ENCODE data around the gene ELAVL1. TPM values are rescaled to one million over a fixed set of nuclear protein-coding genes. Genes with fewer than 3 reads are reported as not detected.

ELAVL1 gene
- total RNA-seq, 1 experiment from 2014 or later = 87.2 TPM

GRCh38 chr19:8045872-8046568, 40.6 kb upstream of the ELAVL1 start:
- BruUV-seq (replicated peaks) = no TSS peak
- H3K9me2 ChIP-seq (replicated peaks; ENCODE audit: low read length) = no peaks in the 10 kb centered on the region
- no peak overlapping the region for H3K4me2 ChIP-seq (ENCODE audit: low read length)
- POLR2A ChIA-PET (ENCODE audit: unreplicated experiment) = no interaction called here
- no peaks in the 10 kb centered on the region for H3K79me2 ChIP-seq (ENCODE audit: low read length)
- CTCF ChIA-PET = interaction anchor here (0.7 kb wide), 1 partner anchor 222 kb away, joined by 15 read pairs; no protein-coding TSS in a partner anchor
- TF ChIP-seq EZH2 (IDR thresholded peaks at IDR 0.05; ENCODE audit: low read length, unreplicated experiment) = no peak
- no peak for TF ChIP-seq EZH2phosphoT487 (IDR thresholded peaks at IDR 0.05; ENCODE audit: borderline replicate concordance, low read length)
- TF ChIP-seq CTCF (conservative IDR thresholded peaks at IDR 0.05; ENCODE audit: low read depth, low read length) = no peak
- H3K27ac ChIP-seq (ENCODE audit: low read length) = no peak overlapping the region
- H2AFZ ChIP-seq (ENCODE audit: low read length) = no peak overlapping the region
- H3F3A ChIP-seq (ENCODE audit: low read length, unreplicated experiment) = no peaks in the 10 kb centered on the region
- no peaks in the 10 kb centered on the region for H3K27me3 ChIP-seq (ENCODE audit: low read length)
- H3K4me3 ChIP-seq (ENCODE audit: low read length) = no peak overlapping the region
- H3K4me1 ChIP-seq (ENCODE audit: insufficient read depth, low read length) = no peaks in the 10 kb centered on the region
- intact Hi-C loops (cut with micrococcal nuclease) = no loop called here
- no peaks in the 10 kb centered on the region for H3K36me3 ChIP-seq (ENCODE audit: low read depth, low read length)
- no peaks in the 10 kb centered on the region for H3K9me3 ChIP-seq (ENCODE audit: low read length)
- DNase-seq (no peak), ATAC-seq (no peak)
- H4K20me1 ChIP-seq (ENCODE audit: low read length) = no peaks in the 10 kb centered on the region
- no peak overlapping the region for H3K9ac ChIP-seq (ENCODE audit: low read length)

GRCh38 chr19:8044018-8044417, 38.6 kb upstream of the ELAVL1 start:
- Histone ChIP-seq H3K4me1 (ENCODE audit: insufficient read depth, low read length) (no peaks in the 10 kb centered on the region), H3K9me2 (replicated peaks; ENCODE audit: low read length) (no peaks in the 10 kb centered on the region), H3K36me3 (ENCODE audit: low read depth, low read length) (no peaks in the 10 kb centered on the region), H3K9me3 (ENCODE audit: low read length) (no peaks in the 10 kb centered on the region), H3K27me3 (ENCODE audit: low read length) (no peaks in the 10 kb centered on the region), H3K4me3 (ENCODE audit: low read length) (no peak overlapping the region), H3F3A (ENCODE audit: low read length, unreplicated experiment) (no peaks in the 10 kb centered on the region), H4K20me1 (ENCODE audit: low read length) (no peaks in the 10 kb centered on the region), H2AFZ (ENCODE audit: low read length) (no peak overlapping the region), H3K79me2 (ENCODE audit: low read length) (no peaks in the 10 kb centered on the region), H3K9ac (ENCODE audit: low read length) (no peak overlapping the region), H3K4me2 (ENCODE audit: low read length) (no peak overlapping the region), H3K27ac (ENCODE audit: low read length) (no peak overlapping the region)
- CTCF ChIA-PET = no interaction called here
- intact Hi-C loops (cut with micrococcal nuclease) = no loop called here
- no peak for DNase-seq
- POLR2A ChIA-PET (ENCODE audit: unreplicated experiment) = no interaction called here
- ATAC-seq = no peak
- TF ChIP-seq EZH2phosphoT487 (IDR thresholded peaks at IDR 0.05; ENCODE audit: borderline replicate concordance, low read length) (no peak), CTCF (conservative IDR thresholded peaks at IDR 0.05; ENCODE audit: low read depth, low read length) (no peak), EZH2 (IDR thresholded peaks at IDR 0.05; ENCODE audit: low read length, unreplicated experiment) (no peak)
- no TSS peak for BruUV-seq (replicated peaks)

- Histone ChIP-seq H3K27ac (ENCODE audit: low read length) (no peak overlapping the region), H3K4me3 (ENCODE audit: low read length) (no peak overlapping the region), H3K9me2 (replicated peaks; ENCODE audit: low read length) (no peaks in the 10 kb centered on the region), H3K4me1 (ENCODE audit: insufficient read depth, low read length) (no peaks in the 10 kb centered on the region), H3K9ac (ENCODE audit: low read length) (no peak overlapping the region), H3K27me3 (ENCODE audit: low read length) (no peaks in the 10 kb centered on the region), H4K20me1 (ENCODE audit: low read length) (no peaks in the 10 kb centered on the region), H3F3A (ENCODE audit: low read length, unreplicated experiment) (no peaks in the 10 kb centered on the region), H3K4me2 (ENCODE audit: low read length) (no peak overlapping the region), H2AFZ (ENCODE audit: low read length) (no peak overlapping the region), H3K36me3 (ENCODE audit: low read depth, low read length) (no peaks in the 10 kb centered on the region), H3K9me3 (ENCODE audit: low read length) (no peaks in the 10 kb centered on the region), H3K79me2 (ENCODE audit: low read length) (no peaks in the 10 kb centered on the region)
- intact Hi-C loops (cut with micrococcal nuclease) = no loop called here
- BruUV-seq (replicated peaks) = no TSS peak
- no peak for ATAC-seq
- no peak for TF ChIP-seq EZH2 (IDR thresholded peaks at IDR 0.05; ENCODE audit: low read length, unreplicated experiment)
- no peak for TF ChIP-seq CTCF (conservative IDR thresholded peaks at IDR 0.05; ENCODE audit: low read depth, low read length)
- TF ChIP-seq EZH2phosphoT487 (IDR thresholded peaks at IDR 0.05; ENCODE audit: borderline replicate concordance, low read length) = no peak
- CTCF ChIA-PET = no interaction called here
- POLR2A ChIA-PET (ENCODE audit: unreplicated experiment) = no interaction called here
- DNase-seq = no peak
Observed at GRCh38 chr19:8042900-8043299, 37.5 kb upstream of the ELAVL1 start.
